Activated T-helper 1 cell treated with anti-CD3 and anti-CD28 coated beads, Interleukin-12 subunit alpha, Interleukin-12 subunit beta, Interleukin-2, Interleukin-4 antibody, amounts not matched to agents 30 ng/mL and 10 ng/mL and 1 ng/mL, durations not matched to agents 14 hours and 24 hours and 36 hours (primary cell): ENCODE data around the gene ARTN. TPM values are rescaled to one million over a fixed set of nuclear protein-coding genes. Genes with fewer than 3 reads are reported as not detected.

Experiments
- DNase-seq: peaks from one replicate; pipeline ENCODE4 v3.0.0; 2021; ENCODE audit warnings: low spot score
- H3K27ac Mint-ChIP-seq: one replicate; pipeline ENCODE4 v1.8.0; 2021; ENCODE audit warnings: mild to moderate bottlenecking, mixed read lengths
- H3K27me3 Mint-ChIP-seq: one replicate; pipeline ENCODE4 v1.8.0; 2022; ENCODE audit warnings: mild to moderate bottlenecking, moderate library complexity, mixed read lengths; ENCODE audit not compliant: insufficient read depth
- H3K36me3 Mint-ChIP-seq: one replicate; pipeline ENCODE4 v1.8.0; 2021; ENCODE audit warnings: low read depth, mixed read lengths
- H3K4me1 Mint-ChIP-seq: one replicate; pipeline ENCODE4 v1.8.0; 2021; ENCODE audit warnings: low read depth, mixed read lengths
- H3K4me3 Mint-ChIP-seq: one replicate; pipeline ENCODE4 v1.8.0; 2021; ENCODE audit warnings: mild to moderate bottlenecking, moderate library complexity, mixed read lengths
- H3K9me3 Mint-ChIP-seq: one replicate; pipeline ENCODE4 v1.8.0; 2021; ENCODE audit warnings: mixed read lengths
- intact Hi-C: fragments of 100-400 bp; cut with micrococcal nuclease; formaldehyde crosslinking; loops from one replicate; pipeline ENCODE4 v1.15.1; 2024
- total RNA-seq: library from RNA; stranded (reverse); gene quantifications from 2 replicates; pipeline ENCODE4 v1.2.3, GENCODE V29; 2022

The ARTN gene
- total RNA-seq, 1 donor from 2014 or later: 0.88 TPM

DNA sequence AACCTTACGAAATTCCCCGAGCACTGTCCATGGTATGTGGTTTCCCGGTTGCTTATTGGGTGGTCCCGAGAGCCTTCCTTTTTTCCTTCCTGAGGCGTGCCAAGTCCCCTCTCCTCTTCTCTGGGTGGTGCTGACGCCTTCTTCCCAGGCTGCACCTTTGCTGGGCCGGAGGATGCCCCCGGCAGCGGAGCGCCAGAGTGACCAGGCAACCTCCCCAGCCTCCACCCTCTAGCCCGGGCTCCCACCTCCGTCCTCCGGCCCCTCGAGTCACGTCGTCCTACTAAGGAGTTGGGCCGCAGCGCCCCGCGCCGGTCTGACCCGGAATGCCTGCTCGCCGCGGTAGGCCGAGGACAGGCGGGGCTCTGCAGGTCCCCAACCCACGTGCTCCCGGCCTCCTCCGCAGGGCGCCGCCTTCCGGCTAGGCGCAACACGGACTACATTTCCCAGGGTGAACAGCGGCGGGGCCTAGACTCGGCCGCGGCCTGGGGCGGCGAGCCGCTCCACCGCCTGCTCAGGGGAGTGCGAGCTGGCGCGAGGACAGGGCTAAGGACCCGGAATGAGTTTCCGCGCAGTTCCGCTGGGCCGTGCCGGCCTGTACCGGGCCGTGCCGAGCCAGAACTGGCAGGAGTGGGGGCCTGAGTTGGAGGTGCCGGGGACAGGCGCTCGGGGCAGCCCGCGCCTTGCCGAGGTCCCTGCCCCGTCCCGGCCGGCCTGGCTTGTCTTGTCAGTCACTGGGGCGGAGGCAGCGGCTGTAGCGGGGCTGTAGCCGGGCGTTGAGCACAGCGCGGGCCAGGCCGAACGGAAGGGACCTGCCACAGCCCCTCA, 12.8 kb downstream of the ARTN start, which contains the start of gene IPO13:
IPO13 (plus strand) TSS at position 715 of the 825 bp plus-strand sequence. CDS start 651 bp downstream, outside the sequence.
- H3K27me3 Mint-ChIP-seq: no peaks in the 10 kb centered on the region
- peaks cover 19% of the 10 kb centered on the region for H3K36me3 Mint-ChIP-seq
- no peaks in the 10 kb centered on the region for H3K9me3 Mint-ChIP-seq
- peak within 1 kb of the TSS; percentile 96 for H3K27ac Mint-ChIP-seq
- H3K4me3 Mint-ChIP-seq: peak within 1 kb of the TSS; percentile 97
- H3K4me1 Mint-ChIP-seq: peaks cover 53% of the 10 kb centered on the region
- DNase-seq: peak; percentile 96
- intact Hi-C loops: loop anchor here (1.0 to 2.0 kb wide), 13 partner anchors 12 to 774 kb away; partner anchors contain the start of genes ATP6V0B, CCDC24, CDC20 and CFAP57

DNA sequence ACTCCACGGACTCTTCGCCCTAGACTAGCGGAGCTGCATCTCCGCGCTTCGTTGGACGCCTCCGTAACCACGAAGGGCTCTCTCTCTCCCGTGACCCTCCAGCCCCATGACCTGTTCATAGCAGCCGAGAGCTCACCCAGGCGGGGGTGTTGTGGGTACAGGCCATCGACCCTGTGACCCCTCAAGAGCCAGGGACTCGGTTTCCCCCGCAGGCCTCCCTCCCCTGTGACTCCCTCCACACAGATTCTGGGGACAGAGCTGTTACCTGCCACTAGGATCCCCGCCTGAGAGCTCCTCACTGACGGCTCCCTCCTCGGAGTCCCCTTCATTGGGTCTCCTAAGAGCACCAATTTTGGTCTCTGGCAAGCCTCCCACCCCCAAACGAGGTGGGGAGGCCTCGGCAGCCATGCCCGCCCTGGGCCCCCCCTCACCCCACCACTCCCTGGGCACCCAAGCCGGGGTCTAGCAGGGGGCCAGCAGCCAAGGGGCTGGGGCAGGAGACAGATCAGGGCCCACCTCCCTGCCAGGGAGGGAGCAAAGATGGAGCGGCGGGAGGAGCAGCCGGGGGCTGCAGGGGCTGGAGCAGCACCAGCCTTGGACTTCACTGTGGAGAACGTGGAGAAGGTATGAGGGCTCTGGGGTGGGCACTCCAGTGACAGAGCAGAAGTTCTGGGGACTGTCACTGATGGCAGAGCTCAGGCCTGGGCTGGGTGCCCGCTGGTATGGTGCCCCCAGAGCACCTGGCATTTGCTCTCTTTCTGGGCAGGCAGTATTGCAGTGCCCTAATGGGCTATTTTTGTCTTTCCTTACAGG, 13.7 kb downstream of the ARTN start:
- no peak for DNase-seq
- Mint-ChIP-seq H3K36me3 (peaks cover 19% of the 10 kb centered on the region), H3K4me1 (peaks cover 53% of the 10 kb centered on the region), H3K27me3 (no peaks in the 10 kb centered on the region), H3K27ac (peak overlapping the region; percentile 96), H3K4me3 (peak overlapping the region; percentile 97), H3K9me3 (no peaks in the 10 kb centered on the region)
- intact Hi-C loops: loop anchor here (2.0 kb wide), 1 partner anchor 416 kb away; the partner anchor contains the start of gene PTPRF

DNA sequence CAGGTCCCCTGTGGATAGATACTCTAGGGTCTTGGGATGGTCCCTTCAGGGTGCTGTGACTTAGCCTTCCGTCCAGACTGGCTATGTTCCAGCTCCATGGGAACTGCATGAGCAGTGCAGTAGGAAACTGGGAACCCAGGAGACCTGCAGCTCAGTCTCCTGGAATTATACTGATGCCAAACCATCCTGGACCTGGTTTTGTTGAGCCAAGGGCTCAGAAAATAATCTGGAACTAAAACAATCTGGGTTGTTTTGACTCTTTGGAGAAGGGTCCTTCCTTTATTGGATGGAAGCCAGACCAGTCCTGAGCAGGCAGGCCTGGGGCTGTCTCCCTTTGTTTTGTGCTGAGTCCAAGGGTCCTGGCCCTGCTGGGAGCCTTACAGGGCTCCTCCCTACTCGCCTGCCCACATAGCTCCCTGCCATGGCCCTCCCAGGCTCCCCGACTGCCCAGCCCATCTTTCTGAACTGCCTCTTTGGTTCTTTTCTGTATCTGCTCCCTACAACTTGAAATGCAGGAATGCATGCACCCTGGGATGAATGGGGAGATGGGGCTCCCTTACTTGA, 14.4 kb downstream of the ARTN start:
- H3K36me3 Mint-ChIP-seq: peaks cover 13% of the 10 kb centered on the region
- H3K4me1 Mint-ChIP-seq: peaks cover 48% of the 10 kb centered on the region
- intact Hi-C loops: loop anchor here (2.0 kb wide), 1 partner anchor 417 kb away; the partner anchor contains the start of gene PTPRF
- no peak for DNase-seq
- H3K27ac Mint-ChIP-seq: peak overlapping the region; percentile 61
- H3K27me3 Mint-ChIP-seq: no peaks in the 10 kb centered on the region
- H3K9me3 Mint-ChIP-seq: no peaks in the 10 kb centered on the region
- H3K4me3 Mint-ChIP-seq: peak overlapping the region; percentile 97

DNA sequence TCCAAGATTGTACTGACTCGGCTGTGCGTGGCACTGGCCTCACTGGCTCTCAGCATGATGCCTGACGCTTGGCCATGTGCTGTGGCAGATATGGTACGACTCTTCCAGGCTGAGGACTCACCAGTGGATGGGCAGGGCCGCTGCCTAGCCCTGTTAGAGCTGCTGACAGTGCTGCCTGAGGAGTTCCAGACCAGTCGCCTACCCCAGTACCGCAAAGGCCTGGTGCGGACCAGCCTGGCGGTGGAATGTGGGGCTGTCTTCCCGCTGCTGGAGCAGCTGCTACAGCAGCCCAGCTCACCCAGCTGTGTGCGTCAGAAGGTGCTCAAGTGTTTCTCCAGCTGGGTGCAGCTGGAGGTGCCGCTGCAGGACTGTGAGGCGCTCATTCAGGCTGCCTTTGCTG, 16.1 kb downstream of the ARTN start:
- DNase-seq: no peak
- H3K4me1 Mint-ChIP-seq: peaks cover 42% of the 10 kb centered on the region
- H3K9me3 Mint-ChIP-seq: no peaks in the 10 kb centered on the region
- H3K36me3 Mint-ChIP-seq: peaks cover 11% of the 10 kb centered on the region
- peak overlapping the region; percentile 31 for H3K4me3 Mint-ChIP-seq
- no peaks in the 10 kb centered on the region for H3K27me3 Mint-ChIP-seq
- no peak overlapping the region for H3K27ac Mint-ChIP-seq
- intact Hi-C loops: no loop called here

DNA sequence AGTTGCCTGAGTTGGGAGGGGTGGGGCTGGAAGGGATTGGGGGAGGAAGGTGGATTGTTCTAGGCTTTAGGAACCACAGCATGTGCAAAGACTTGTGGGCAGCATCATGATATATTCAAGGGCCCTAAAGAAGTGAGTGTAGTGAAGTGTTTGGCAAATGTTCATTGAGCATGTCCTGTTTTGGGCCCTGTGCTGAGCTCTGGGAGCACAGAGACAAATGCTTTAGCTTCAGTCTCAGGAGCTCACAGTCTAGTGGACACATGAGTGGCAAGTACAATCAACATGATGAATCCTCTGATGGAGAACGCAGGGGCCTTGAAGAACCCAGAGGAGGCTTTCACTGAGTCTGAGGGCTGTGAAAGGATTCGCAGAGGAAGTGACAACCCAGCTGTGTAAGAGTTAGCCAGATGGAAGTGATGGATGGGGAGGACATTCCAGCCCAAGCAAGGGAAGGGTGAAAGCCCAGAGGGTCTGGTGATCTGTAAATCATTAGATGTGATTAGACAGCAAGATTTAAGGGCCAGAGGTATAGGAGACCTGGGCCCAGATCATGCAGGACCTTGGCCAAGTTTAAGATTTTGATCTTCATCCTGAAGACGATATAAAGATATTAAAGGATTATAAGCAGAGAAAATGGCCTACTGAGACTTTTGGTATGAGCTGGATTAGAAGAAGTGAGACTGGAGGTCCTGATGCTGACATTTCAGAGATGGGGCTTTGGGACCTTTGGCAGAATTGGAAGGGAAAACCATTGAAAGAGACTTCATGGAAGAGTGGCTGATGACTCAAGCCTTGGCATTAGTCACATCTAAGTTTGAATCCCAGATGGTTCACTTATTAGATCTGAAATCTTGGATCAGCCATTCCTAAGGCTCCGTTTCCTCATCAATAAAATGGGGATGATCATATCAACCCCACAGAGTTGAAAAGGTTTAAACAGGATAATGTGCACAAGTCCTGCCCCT, 17.7 kb downstream of the ARTN start:
- Mint-ChIP-seq H3K4me1 (peaks cover 26% of the 10 kb centered on the region), H3K4me3 (no peak overlapping the region), H3K27ac (no peak overlapping the region), H3K36me3 (peaks cover 8% of the 10 kb centered on the region), H3K9me3 (no peaks in the 10 kb centered on the region), H3K27me3 (no peaks in the 10 kb centered on the region)
- DNase-seq: no peak
- intact Hi-C loops: no loop called here

DNA sequence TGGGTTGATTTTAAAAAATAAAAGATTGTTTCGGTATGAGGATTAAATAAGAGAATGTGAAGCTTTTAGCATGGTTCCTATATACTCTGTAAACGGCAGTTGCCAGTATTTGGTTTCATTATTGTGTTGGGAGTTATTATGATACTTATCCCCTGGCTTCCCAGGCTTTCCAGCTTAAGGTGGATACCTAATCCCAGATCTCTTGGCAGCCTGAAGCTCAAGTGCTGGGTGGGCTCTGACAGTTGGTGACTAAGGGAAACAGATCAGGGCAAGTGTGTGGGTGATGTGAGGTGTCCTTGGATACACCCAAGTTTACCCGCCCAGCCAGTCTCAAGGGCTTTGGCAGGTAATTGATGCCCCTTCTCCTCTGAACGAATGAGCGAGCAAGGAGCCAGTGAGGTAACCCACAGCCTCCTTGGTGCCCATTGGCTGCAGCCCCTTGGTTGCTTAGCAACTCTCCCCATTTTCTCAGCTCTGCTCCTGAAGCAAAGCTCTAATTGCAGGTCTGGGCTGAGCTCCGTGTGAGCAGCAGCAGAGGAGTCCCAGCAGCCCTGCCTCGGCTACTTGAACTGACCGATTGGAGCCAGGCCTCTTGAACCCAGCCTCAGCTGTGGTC, 19.2 kb downstream of the ARTN start:
- DNase-seq: no peak
- Mint-ChIP-seq H3K36me3 (peaks cover 11% of the 10 kb centered on the region), H3K27ac (no peak overlapping the region), H3K4me1 (peaks cover 22% of the 10 kb centered on the region), H3K27me3 (no peaks in the 10 kb centered on the region), H3K4me3 (no peak overlapping the region), H3K9me3 (no peaks in the 10 kb centered on the region)
- intact Hi-C loops: no loop called here

DNA sequence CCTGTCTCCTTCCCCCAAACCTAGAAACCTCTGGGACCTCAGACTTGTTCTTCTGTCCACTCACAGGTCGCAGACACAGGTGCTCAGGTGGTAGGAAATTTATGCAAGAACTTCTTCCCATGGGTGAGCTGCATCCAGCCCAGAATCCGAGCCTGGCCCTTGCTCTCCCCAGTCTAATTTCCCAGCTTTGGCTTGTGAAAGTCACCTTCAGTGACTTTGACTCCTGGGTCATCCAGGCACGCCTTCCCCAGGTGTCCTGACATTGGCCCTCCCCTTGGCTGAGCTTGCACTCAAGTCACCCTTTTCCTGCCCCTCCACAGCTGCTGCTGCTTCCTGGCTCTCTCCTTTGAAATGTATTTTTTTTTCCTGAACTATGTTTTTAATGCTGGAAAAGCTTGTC, 19.8 kb downstream of the ARTN start:
- H3K4me3 Mint-ChIP-seq: no peak overlapping the region
- H3K9me3 Mint-ChIP-seq: no peaks in the 10 kb centered on the region
- peaks cover 17% of the 10 kb centered on the region for H3K4me1 Mint-ChIP-seq
- no peaks in the 10 kb centered on the region for H3K27me3 Mint-ChIP-seq
- peaks cover 13% of the 10 kb centered on the region for H3K36me3 Mint-ChIP-seq
- intact Hi-C loops: no loop called here
- DNase-seq: no peak
- no peak overlapping the region for H3K27ac Mint-ChIP-seq

DNA sequence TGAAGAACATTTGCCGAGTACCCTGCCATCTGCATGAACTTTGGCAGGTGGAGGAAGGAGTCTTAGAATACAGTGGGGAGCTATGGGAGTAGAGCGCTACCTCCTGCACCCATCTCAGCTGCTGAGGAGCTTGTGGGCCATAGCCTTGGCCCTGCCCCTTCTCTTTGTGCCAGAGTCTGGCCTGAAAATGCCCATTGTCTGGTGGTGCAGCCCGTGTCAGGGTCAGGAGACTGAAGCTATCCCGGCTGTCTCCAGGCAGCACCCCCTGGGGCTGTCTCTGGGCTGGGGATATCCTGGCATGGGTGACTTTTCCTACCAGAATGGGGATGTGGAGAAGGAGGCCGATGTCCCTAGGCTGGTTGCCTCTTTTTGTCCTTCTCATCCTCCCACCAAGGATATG, 20.4 kb downstream of the ARTN start:
- Mint-ChIP-seq H3K36me3 (peaks cover 14% of the 10 kb centered on the region), H3K9me3 (no peaks in the 10 kb centered on the region), H3K4me3 (no peak overlapping the region), H3K27me3 (no peaks in the 10 kb centered on the region), H3K27ac (no peak overlapping the region), H3K4me1 (peaks cover 12% of the 10 kb centered on the region)
- intact Hi-C loops: no loop called here
- DNase-seq: no peak

DNA sequence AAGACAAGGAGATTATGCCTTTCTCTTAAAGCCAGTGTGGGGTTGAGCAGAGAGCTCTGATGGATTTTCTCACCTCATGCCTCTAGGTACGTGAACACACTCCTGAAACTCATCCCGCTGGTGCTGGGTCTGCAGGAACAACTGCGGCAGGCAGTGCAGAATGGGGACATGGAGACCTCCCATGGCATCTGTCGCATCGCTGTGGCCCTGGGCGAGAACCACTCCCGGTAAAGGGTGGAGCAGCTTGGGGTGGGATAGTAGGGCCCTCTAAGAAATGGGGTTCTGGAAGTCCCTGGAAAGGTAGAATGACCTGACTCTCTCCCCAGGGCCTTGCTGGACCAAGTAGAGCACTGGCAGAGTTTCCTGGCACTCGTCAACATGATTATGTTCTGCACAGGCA, 22.6 kb downstream of the ARTN start:
- Mint-ChIP-seq H3K4me3 (no peak overlapping the region), H3K9me3 (no peaks in the 10 kb centered on the region), H3K27me3 (no peaks in the 10 kb centered on the region), H3K27ac (no peak overlapping the region), H3K36me3 (peaks cover 9% of the 10 kb centered on the region), H3K4me1 (no peaks in the 10 kb centered on the region)
- intact Hi-C loops: no loop called here
- DNase-seq: no peak

DNA sequence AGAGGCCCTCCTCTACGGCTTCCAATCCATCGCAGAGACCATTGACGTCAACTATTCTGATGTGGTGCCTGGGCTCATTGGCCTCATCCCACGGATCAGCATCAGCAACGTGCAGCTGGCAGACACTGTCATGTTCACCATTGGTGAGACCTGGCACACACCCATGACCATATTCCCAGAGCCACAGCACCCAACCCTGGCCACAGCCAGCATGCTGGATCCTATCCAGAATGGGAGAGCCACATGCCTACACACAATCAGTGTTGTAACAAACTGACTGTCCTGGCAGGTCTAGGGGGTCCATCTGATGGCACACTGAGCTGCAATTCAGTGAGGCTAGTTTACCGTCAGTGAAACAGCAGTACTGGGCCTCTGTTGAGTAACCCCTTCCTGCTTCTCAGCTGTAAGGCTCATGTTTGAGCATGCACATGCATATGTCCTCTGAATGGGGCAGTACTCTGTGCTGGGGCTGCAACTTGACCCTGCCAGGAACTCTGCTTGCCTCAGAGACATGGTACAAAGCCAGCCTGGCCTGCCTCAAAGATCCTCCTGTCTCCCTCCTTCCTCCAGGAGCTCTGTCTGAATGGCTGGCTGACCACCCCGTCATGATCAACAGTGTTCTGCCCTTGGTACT, 23.9 kb downstream of the ARTN start:
- no peak for DNase-seq
- intact Hi-C loops: no loop called here
- H3K36me3 Mint-ChIP-seq: peaks cover 14% of the 10 kb centered on the region
- H3K4me1 Mint-ChIP-seq: no peaks in the 10 kb centered on the region
- no peaks in the 10 kb centered on the region for H3K27me3 Mint-ChIP-seq
- H3K4me3 Mint-ChIP-seq: no peak overlapping the region
- H3K9me3 Mint-ChIP-seq: no peaks in the 10 kb centered on the region
- H3K27ac Mint-ChIP-seq: no peak overlapping the region

DNA sequence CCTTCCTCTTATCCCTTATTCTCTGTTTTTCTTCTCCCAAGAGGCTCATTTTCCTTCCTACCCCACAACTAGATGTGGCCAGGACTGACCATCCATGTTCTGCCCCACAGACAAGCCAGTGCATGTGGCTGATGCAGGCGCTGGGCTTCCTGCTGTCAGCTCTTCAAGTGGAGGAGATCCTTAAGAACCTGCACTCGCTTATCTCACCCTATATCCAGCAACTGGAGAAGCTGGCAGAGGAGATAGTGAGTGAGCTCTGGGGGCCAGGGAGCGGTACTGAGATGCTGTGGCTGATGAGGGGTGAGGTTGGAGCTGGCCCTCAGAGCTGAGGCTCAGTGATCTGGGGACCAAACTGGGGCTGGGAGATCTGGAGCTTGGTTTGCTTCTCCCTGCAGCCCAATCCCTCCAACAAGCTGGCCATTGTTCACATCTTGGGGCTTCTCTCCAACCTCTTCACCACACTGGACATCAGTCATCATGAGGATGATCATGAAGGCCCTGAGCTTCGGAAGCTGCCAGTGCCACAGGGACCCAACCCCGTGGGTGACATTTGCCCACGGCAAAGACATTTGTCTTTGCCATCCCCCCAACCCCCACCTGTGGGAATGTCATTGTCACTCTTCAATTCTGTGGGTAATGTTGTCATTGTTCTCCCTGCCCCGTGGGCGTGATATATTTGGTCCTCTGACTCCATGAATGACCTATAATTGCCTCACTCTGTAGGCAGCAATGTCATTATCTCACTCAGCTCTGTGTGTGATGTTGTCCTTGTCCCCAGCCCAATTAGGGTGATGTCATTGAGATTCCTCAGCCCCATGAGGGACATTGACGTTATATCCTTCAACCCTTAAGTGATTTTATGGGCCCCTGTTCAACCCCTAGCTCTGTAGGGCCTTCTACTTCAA, 25.0 kb downstream of the ARTN start:
- H3K36me3 Mint-ChIP-seq: peaks cover 18% of the 10 kb centered on the region
- no peak overlapping the region for H3K4me3 Mint-ChIP-seq
- H3K27me3 Mint-ChIP-seq: no peaks in the 10 kb centered on the region
- no peaks in the 10 kb centered on the region for H3K4me1 Mint-ChIP-seq
- no peak for DNase-seq
- H3K27ac Mint-ChIP-seq: no peak overlapping the region
- H3K9me3 Mint-ChIP-seq: no peaks in the 10 kb centered on the region
- intact Hi-C loops: no loop called here
